ENCODE data around the gene NFATC1. TPM values are rescaled to one million over a fixed set of nuclear protein-coding genes. Genes with fewer than 3 reads are reported as not detected.
A peak's percentile ranks its signal among the peaks of the same experiment; 100 is the strongest.

Gene NFATC1
- total and polyA plus RNA-seq, 7 experiments from 2014 or later, result 27.1 to 87.2 (median 53.4) TPM

DNA sequence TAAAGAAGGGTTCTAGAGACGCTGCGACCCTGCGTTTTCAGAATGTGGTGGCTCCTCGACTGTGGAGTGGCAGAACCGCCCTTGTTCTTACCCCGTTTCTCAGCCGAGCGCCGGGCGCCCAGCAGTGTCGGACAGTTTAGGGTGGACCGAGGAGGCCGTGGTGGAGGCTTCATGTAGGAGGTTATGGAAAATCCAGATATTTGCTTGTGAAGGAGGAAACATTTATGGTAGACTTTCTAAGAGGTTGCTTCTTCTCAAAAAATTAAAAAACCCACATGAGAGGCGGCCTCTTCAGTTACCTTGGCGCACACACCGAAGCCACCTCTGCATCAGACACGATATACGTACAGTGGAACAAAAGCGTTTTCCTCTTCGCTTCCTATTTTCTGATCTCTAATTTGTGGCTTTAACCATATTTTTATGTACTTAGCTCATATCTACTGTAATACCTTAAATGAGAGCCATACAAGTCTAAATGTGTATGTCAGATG lies 120.8 kb downstream of the NFATC1 start:
- Mint-ChIP-seq H3K27ac (peak overlapping the region; percentile 86 to 100 (median 98)), H3K9me3 (no peaks in the 10 kb centered on the region), H3K4me1 (peaks cover 28 to 68% (median 58%) of the 10 kb centered on the region in 7 donors), H3K4me3 (peak overlapping the region; percentile 70 to 89 (median 78)), H3K36me3 (peaks cover 0 to 12% (median 0%) of the 10 kb centered on the region in 5 donors), H3K27me3 (no peaks in the 10 kb centered on the region)
- POLR2A ChIA-PET, result interaction anchor here (0.7 to 3.6 kb wide), 8 partner anchors 8 to 121 kb away, joined by 3 to 30 read pairs (median 4); partner anchors contain the start of gene NFATC1
- intact Hi-C loops (cut with micrococcal nuclease), result loop anchor here (1.0 kb wide), 2 partner anchors 8 to 9 kb away; no protein-coding TSS in a partner anchor
- Histone ChIP-seq H3K36me3 (ENCODE audit: control insufficient read depth in 2 of 3, insufficient read depth in 3 of 3, low read length in 3 of 3) (peaks cover 0 to 23% (median 3%) of the 10 kb centered on the region in 3 experiments), H3K9me3 (ENCODE audit: control insufficient read depth in 2 of 3, low read length in 3 of 3) (no peaks in the 10 kb centered on the region), H3K4me1 (ENCODE audit: control insufficient read depth in 2 of 2, insufficient read depth in 2 of 2, low read length in 2 of 2) (peaks cover 23 to 58% of the 10 kb centered on the region in 2 donors), H3K27me3 (ENCODE audit: control insufficient read depth in 2 of 2, insufficient read depth in 2 of 2, low read length in 2 of 2) (no peaks in the 10 kb centered on the region), H3K27ac (ENCODE audit: low read depth, low read length) (peak overlapping the region; percentile 75), H3K4me3 (ENCODE audit: low read length) (peak overlapping the region; percentile 36)
- ATAC-seq (peak; percentile 85), DNase-seq (peak in 8 of 9 donors; percentile 25 to 87 (median 80))
- CTCF ChIA-PET, result interaction anchor here (0.9 to 2.8 kb wide), 5 partner anchors 9 to 86 kb away, joined by 3 to 16 read pairs (median 3); no protein-coding TSS in a partner anchor

DNA sequence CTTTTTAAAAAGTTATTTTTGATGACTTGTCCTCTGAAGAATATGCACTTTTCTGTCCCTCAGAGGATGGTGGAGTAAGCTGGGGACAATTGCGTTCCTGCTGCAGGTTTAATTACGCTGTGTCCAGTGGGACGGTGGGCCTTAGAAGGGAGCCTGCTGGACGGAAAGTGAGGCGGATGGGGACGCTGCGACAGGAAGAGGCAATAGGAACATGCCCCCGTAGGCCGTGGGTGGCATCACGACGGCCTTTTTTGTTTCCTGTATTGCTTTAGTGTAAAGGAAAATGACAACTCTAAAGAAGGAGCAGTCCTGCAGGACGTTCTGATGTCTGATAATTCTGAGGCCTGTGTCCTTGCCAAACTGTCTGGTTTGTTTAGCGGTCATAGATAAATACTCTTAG lies 121.6 kb downstream of the NFATC1 start:
- H3K36me3 ChIP-seq (ENCODE audit: control insufficient read depth in 2 of 3, insufficient read depth in 3 of 3, low read length in 3 of 3), result peaks cover 0 to 16% (median 3%) of the 10 kb centered on the region in 3 experiments
- intact Hi-C loops (cut with micrococcal nuclease), result loop anchor here in 1 of 2 donors (1.0 kb wide), 1 partner anchor 10 kb away; no protein-coding TSS in a partner anchor
- ChIA-PET CTCF (interaction anchor here (0.9 to 2.8 kb wide), 5 partner anchors 10 to 87 kb away, joined by 3 to 16 read pairs (median 3); no protein-coding TSS in a partner anchor), POLR2A (interaction anchor here (0.6 to 3.6 kb wide), 8 partner anchors 9 to 122 kb away, joined by 3 to 30 read pairs (median 4); partner anchors contain the start of gene NFATC1)
- Mint-ChIP-seq H3K4me1 (peaks cover 34 to 77% (median 66%) of the 10 kb centered on the region in 7 donors), H3K27me3 (no peaks in the 10 kb centered on the region), H3K27ac (peak overlapping the region; percentile 86 to 100 (median 98)), H3K4me3 (peak overlapping the region; percentile 70 to 89 (median 78)), H3K9me3 (peaks cover 0 to 3% (median 0%) of the 10 kb centered on the region in 11 donors), H3K36me3 (peaks cover 0 to 12% (median 0%) of the 10 kb centered on the region in 5 donors)
- H3K4me1 ChIP-seq (ENCODE audit: control insufficient read depth in 2 of 2, insufficient read depth in 2 of 2, low read length in 2 of 2), result peaks cover 27 to 66% of the 10 kb centered on the region in 2 donors
- peak overlapping the region; percentile 75 for H3K27ac ChIP-seq (ENCODE audit: low read depth, low read length)
- ATAC-seq (no peak), DNase-seq (peak in 6 of 9 donors; percentile 26 to 60 (median 36))
- no peak overlapping the region for H3K4me3 ChIP-seq (ENCODE audit: low read length)
- H3K9me3 ChIP-seq (ENCODE audit: control insufficient read depth in 2 of 3, low read length in 3 of 3), result no peaks in the 10 kb centered on the region
- H3K27me3 ChIP-seq (ENCODE audit: control insufficient read depth in 2 of 2, insufficient read depth in 2 of 2, low read length in 2 of 2), result no peaks in the 10 kb centered on the region

DNA sequence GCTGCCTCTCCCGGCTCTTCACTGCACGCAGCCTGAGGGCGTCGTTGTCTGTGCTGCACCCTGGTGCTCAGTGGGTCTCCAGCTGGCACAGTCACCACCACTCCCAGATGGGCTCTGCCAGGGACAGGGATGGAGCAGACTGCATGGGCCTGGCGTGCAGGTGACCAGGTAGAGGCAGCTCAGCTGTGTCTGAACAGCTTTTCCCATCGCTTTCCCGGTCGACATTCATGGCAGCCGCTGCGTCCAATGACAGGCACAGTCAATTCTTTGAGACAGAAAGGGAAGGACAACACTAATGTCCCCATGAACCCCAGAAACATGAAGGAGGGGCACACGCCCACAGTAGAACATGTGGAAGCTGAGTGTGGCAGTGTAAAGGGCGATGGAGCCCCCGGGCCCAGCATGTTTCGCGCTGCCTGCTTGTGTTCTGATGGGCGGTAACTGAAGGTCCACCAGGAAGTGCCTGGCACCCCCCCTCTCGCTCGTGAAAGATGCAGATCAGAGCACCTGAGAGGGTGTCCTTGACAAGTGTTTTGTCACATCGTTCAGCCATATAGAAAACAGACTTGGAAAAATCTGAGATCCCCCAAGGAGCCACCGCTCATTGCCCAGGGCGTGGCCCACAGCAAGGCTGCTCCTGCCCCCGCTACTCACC lies 122.4 kb downstream of the NFATC1 start:
- H3K4me3 ChIP-seq (ENCODE audit: low read length), result no peak overlapping the region
- H3K36me3 ChIP-seq (ENCODE audit: control insufficient read depth in 2 of 3, insufficient read depth in 3 of 3, low read length in 3 of 3), result peaks cover 0 to 8% (median 3%) of the 10 kb centered on the region in 3 experiments
- peak overlapping the region; percentile 75 for H3K27ac ChIP-seq (ENCODE audit: low read depth, low read length)
- H3K4me1 ChIP-seq (ENCODE audit: control insufficient read depth in 2 of 2, insufficient read depth in 2 of 2, low read length in 2 of 2), result peaks cover 35 to 74% of the 10 kb centered on the region in 2 donors
- no peaks in the 10 kb centered on the region for H3K27me3 ChIP-seq (ENCODE audit: control insufficient read depth in 2 of 2, insufficient read depth in 2 of 2, low read length in 2 of 2)
- ATAC-seq (no peak), DNase-seq (no peak)
- Mint-ChIP-seq H3K27me3 (no peaks in the 10 kb centered on the region), H3K4me1 (peaks cover 42 to 85% (median 72%) of the 10 kb centered on the region in 7 donors), H3K4me3 (peak overlapping the region; percentile 7 to 87 (median 62)), H3K27ac (peak overlapping the region; percentile 86 to 100 (median 98)), H3K36me3 (peaks cover 0 to 6% (median 0%) of the 10 kb centered on the region in 5 donors), H3K9me3 (peaks cover 0 to 3% (median 0%) of the 10 kb centered on the region in 11 donors)
- H3K9me3 ChIP-seq (ENCODE audit: control insufficient read depth in 2 of 3, low read length in 3 of 3), result no peaks in the 10 kb centered on the region
- CTCF ChIA-PET, result interaction anchor here (2.8 kb wide), 1 partner anchor 11 kb away, joined by 16 read pairs; no protein-coding TSS in a partner anchor
- intact Hi-C loops (cut with micrococcal nuclease), result no loop called here
- POLR2A ChIA-PET, result interaction anchor here (0.6 to 3.6 kb wide), 4 partner anchors 10 to 121 kb away, joined by 3 to 30 read pairs (median 10); no protein-coding TSS in a partner anchor

DNA sequence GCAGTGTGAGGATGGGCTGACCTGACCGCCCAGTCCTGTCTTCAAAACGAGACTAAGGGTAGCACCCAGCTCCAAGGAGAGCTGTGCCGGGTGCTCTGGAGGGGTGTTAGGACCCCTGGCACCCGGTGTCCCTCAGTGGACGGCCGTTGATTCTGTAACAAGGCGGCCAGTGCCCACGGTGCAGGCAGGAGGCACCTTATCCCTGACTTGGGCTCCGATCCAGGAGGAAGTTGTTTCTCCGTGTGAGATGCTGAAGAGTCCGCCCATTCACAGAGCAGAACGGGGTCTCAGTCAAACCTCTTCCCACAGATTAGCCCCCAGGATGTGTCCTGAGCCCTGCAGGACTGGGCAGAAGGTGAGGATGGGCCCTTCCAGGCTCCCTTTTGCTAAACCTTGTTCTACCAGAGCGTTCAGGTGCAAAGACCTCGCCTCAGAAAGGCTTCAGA lies 123.0 kb downstream of the NFATC1 start:
- DNase-seq, result no peak
- Histone ChIP-seq H3K36me3 (ENCODE audit: control insufficient read depth in 2 of 3, insufficient read depth in 3 of 3, low read length in 3 of 3) (peaks cover 0 to 3% (median 3%) of the 10 kb centered on the region in 3 experiments), H3K27me3 (ENCODE audit: control insufficient read depth in 2 of 2, insufficient read depth in 2 of 2, low read length in 2 of 2) (no peaks in the 10 kb centered on the region), H3K4me1 (ENCODE audit: control insufficient read depth in 2 of 2, insufficient read depth in 2 of 2, low read length in 2 of 2) (peaks cover 41 to 80% of the 10 kb centered on the region in 2 donors), H3K27ac (ENCODE audit: low read depth, low read length) (peak overlapping the region; percentile 75), H3K4me3 (ENCODE audit: low read length) (no peak overlapping the region), H3K9me3 (ENCODE audit: control insufficient read depth in 2 of 3, low read length in 3 of 3) (no peaks in the 10 kb centered on the region)
- H3K4me3 Mint-ChIP-seq, result peak overlapping the region in 7 of 10 donors; percentile 7 to 90 (median 49)
- peaks cover 0 to 3% (median 0%) of the 10 kb centered on the region in 11 donors for H3K9me3 Mint-ChIP-seq
- ChIA-PET POLR2A (interaction anchor here (2.4 to 3.6 kb wide), 3 partner anchors 11 to 116 kb away, joined by 15 to 30 read pairs (median 17); no protein-coding TSS in a partner anchor), CTCF (no interaction called here)
- H3K27ac Mint-ChIP-seq, result peak overlapping the region; percentile 86 to 100 (median 98)
- no peaks in the 10 kb centered on the region for H3K27me3 Mint-ChIP-seq
- H3K36me3 Mint-ChIP-seq, result peaks cover 0 to 2% (median 0%) of the 10 kb centered on the region in 5 donors
- peaks cover 47 to 91% (median 78%) of the 10 kb centered on the region in 7 donors for H3K4me1 Mint-ChIP-seq
- intact Hi-C loops (cut with micrococcal nuclease), result no loop called here
- no peak for ATAC-seq

DNA sequence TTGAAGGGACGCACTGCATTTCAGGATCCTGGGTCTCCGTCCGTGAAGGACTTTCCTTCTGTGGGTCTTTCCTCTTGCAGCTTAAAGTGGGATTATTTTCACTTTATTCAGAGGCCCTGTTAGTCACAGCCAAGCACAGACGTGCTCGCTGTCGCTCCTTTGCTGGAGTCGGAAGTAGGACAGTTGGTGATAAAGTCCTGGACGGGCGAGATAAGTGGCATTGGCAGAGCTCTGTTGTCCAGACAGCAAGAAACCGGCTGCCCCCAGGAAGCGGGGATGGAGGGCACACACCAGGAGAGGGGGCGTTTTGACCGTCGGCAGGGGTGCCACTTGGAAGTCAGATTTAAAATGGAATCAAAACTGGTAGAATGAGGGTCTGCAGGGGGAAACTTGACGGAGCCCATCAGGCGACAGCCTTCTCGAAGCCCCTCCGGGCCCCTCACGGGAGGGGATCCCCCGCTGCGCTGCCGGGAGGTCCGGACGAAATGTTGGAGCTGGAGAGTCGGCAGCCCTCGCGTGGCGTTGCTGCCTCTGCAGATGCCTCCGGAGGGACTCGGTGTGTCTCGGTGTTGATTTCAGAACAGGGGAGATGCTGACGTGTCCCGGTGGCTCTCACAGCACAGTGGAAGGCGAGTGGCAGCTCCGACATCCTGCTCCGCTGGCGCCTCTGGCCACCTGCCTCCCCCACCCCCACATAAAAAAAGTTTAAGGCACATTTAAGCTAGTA lies 124.2 kb downstream of the NFATC1 start:
- Mint-ChIP-seq H3K4me3 (peak overlapping the region; percentile 82 to 90 (median 84)), H3K9me3 (peaks cover 0 to 3% (median 0%) of the 10 kb centered on the region in 11 donors), H3K27ac (peak overlapping the region; percentile 90 to 100 (median 96)), H3K36me3 (peaks cover 0 to 3% (median 0%) of the 10 kb centered on the region in 5 donors), H3K27me3 (no peaks in the 10 kb centered on the region), H3K4me1 (peaks cover 58 to 97% (median 81%) of the 10 kb centered on the region in 7 donors)
- DNase-seq (peak in 7 of 9 donors; percentile 38 to 75 (median 56)), ATAC-seq (no peak)
- intact Hi-C loops (cut with micrococcal nuclease), result loop anchor here in 1 of 2 donors (5.0 to 10.0 kb wide), 5 partner anchors 43 to 587 kb away; partner anchors contain the start of genes ADNP2, RBFA, SLC66A2 and TXNL4A
- Histone ChIP-seq H3K9me3 (ENCODE audit: control insufficient read depth in 2 of 3, low read length in 3 of 3) (no peaks in the 10 kb centered on the region), H3K36me3 (ENCODE audit: control insufficient read depth in 2 of 3, insufficient read depth in 3 of 3, low read length in 3 of 3) (no peaks in the 10 kb centered on the region), H3K27me3 (ENCODE audit: control insufficient read depth in 2 of 2, insufficient read depth in 2 of 2, low read length in 2 of 2) (no peaks in the 10 kb centered on the region), H3K4me3 (ENCODE audit: low read length) (peak overlapping the region; percentile 2), H3K27ac (ENCODE audit: low read depth, low read length) (peak overlapping the region; percentile 51), H3K4me1 (ENCODE audit: control insufficient read depth in 2 of 2, insufficient read depth in 2 of 2, low read length in 2 of 2) (peaks cover 50 to 89% of the 10 kb centered on the region in 2 donors)
- CTCF ChIA-PET, result interaction anchor here (0.6 to 1.0 kb wide), 2 partner anchors 115 to 122 kb away, joined by 3 to 4 read pairs; no protein-coding TSS in a partner anchor
- POLR2A ChIA-PET, result interaction anchor here (0.6 to 2.4 kb wide), 3 partner anchors 12 to 116 kb away, joined by 3 to 15 read pairs (median 4); no protein-coding TSS in a partner anchor
